Common myeloid progenitor, CD34-positive (primary cell): ENCODE results near the gene GIGYF2.
A peak's percentile ranks its signal among the peaks of the same experiment; 100 is the strongest.

Source experiments
- CTCF ChIA-PET: fragments of 350-600 bp; sonication (Branson Sonifier 250); formaldehyde crosslinking; loops from one replicate; lab custom pipeline; 2021; ENCODE audit warnings: antibody characterized with exemption; lab: Charles Lee
- POLR2A ChIA-PET: fragments of 350-600 bp; sonication (Branson Sonifier 250); formaldehyde crosslinking; loops from one replicate; lab custom pipeline; 2021; ENCODE audit warnings: antibody characterized with exemption; lab: Charles Lee
- DNase-seq, 3 donors: peaks; one replicate each; pipeline versions ENCODE4 v3.0.0 to v3.0.0-alpha.2; 2013
- H3K27ac ChIP-seq, 2 experiments: 1 replicate in 1 of 2; 2 replicates in 1 of 2; pipeline ENCODE4 v1.7.0; 2013; ENCODE audit warnings: inconsistent platforms in 2 of 2, low read length in 2 of 2, mild to moderate bottlenecking in 2 of 2, low read depth in 1 of 2, moderate library complexity in 1 of 2; ENCODE audit not compliant: severe bottlenecking in 2 of 2, insufficient read depth in 1 of 2, poor library complexity in 1 of 2
- H3K27me3 ChIP-seq, 5 experiments: replicated peaks in 2 of 5; 1 replicate in 3 of 5; 2 replicates in 2 of 5; pipeline versions ENCODE4 v1.6.1 to v1.7.0; 2013; ENCODE audit warnings: low read length in 4 of 5, mild to moderate bottlenecking in 2 of 5, moderate library complexity in 2 of 5, inconsistent platforms in 1 of 5; ENCODE audit not compliant: insufficient read depth in 5 of 5, control insufficient read depth in 4 of 5
- H3K36me3 ChIP-seq, 4 experiments: 1 replicate in 2 of 4; 2 replicates in 2 of 4; pipeline versions ENCODE4 v1.6.1 to v1.7.0; 2013; ENCODE audit warnings: low read length in 3 of 4, control low read depth in 1 of 4, mild to moderate bottlenecking in 1 of 4; ENCODE audit not compliant: control insufficient read depth in 4 of 4, insufficient read depth in 4 of 4
- H3K4me1 ChIP-seq, 4 experiments: 1 replicate in 3 of 4; 2 replicates in 1 of 4; pipeline versions ENCODE4 v1.6.1 to v1.7.1; 2013; ENCODE audit warnings: low read length in 3 of 4, mild to moderate bottlenecking in 3 of 4, control low read depth in 1 of 4, inconsistent platforms in 1 of 4, moderate library complexity in 1 of 4; ENCODE audit not compliant: control insufficient read depth in 4 of 4, insufficient read depth in 4 of 4; ENCODE audit errors: control extremely low read depth in 1 of 4
- H3K4me3 ChIP-seq, 7 experiments: 1 replicate in 4 of 7; 2 replicates in 3 of 7; pipeline versions ENCODE4 v1.5.1 to v1.7.0; 2013; ENCODE audit warnings: mild to moderate bottlenecking in 7 of 7, low read length in 6 of 7, moderate library complexity in 6 of 7, inconsistent platforms in 2 of 7, low read depth in 2 of 7, control low read depth in 1 of 7; ENCODE audit not compliant: insufficient read depth in 4 of 7, control insufficient read depth in 1 of 7; ENCODE audit errors: extremely low read depth in 1 of 7
- H3K9me3 ChIP-seq, 5 experiments: 1 replicate in 4 of 5; 2 replicates in 1 of 5; pipeline versions ENCODE4 v1.6.1 to v1.7.1; 2013; ENCODE audit warnings: low read length in 4 of 5, mild to moderate bottlenecking in 2 of 5, inconsistent platforms in 1 of 5, low read depth in 1 of 5, moderate library complexity in 1 of 5; ENCODE audit not compliant: control insufficient read depth in 4 of 5, insufficient read depth in 2 of 5; ENCODE audit errors: control extremely low read depth in 1 of 5
- WGBS: methylation state at CpG from one replicate; pipeline ENCODE4 v1.1.5; 2013; ENCODE audit not compliant: insufficient coverage; 5-methylcytosine and 5-hydroxymethylcytosine counted together

The GIGYF2 gene

GRCh38 chr2:232888839-232889529, 191.9 kb downstream of the GIGYF2 start:
- Histone ChIP-seq H3K27ac (no peak overlapping the region), H3K36me3 (no peaks in the 10 kb centered on the region), H3K4me3 (no peak overlapping the region), H3K9me3 (no peaks in the 10 kb centered on the region), H3K4me1 (peaks cover 0 to 8% (median 3%) of the 10 kb centered on the region in 4 experiments), H3K27me3 (peaks cover 0 to 2% (median 0%) of the 10 kb centered on the region in 5 experiments)
- no peak for DNase-seq
- CTCF ChIA-PET = no interaction called here
- POLR2A ChIA-PET = no interaction called here
- WGBS = 86% methylated on average over 12 of the region's 14 CpGs

DNA sequence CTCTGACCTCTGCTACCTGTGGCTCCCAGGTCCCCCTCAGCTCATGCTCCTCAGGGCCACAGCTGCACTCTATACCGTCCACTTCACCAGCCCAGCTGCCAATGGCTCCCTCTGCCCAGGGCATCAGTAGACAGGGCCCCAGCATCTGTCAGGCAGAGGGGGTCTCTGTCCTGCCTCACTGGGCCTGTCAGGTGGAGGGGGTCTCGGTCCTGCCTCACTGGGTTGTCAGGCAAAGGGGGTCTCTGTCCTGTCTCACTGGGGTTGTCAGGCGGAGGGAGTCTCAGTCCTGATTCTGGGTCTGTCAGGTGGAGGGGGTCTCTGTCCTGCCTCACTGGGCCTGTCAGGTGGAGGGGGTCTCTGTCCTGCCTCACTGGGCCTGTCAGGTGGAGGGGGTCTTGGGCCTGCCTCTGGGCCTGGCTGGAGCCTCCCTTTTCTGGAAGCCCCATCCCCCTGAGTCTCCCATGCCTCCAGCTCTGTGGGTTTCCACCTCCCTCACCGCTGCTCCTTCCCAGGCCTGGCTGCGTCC, 192.8 kb downstream of the GIGYF2 start:
- no peak overlapping the region for H3K27ac ChIP-seq
- ChIA-PET CTCF (no interaction called here), POLR2A (no interaction called here)
- 95% methylated on average over 3 of the region's 5 CpGs for WGBS
- no peak overlapping the region for H3K4me3 ChIP-seq
- H3K4me1 ChIP-seq = peaks cover 0 to 8% (median 3%) of the 10 kb centered on the region in 4 experiments
- H3K9me3 ChIP-seq = no peaks in the 10 kb centered on the region
- H3K27me3 ChIP-seq = peaks cover 0 to 2% (median 0%) of the 10 kb centered on the region in 5 experiments
- DNase-seq = no peak
- no peaks in the 10 kb centered on the region for H3K36me3 ChIP-seq

GRCh38 chr2:232890536-232890895, 193.4 kb downstream of the GIGYF2 start:
- 85% methylated on average over 11 of the region's 11 CpGs for WGBS
- Histone ChIP-seq H3K4me3 (no peak overlapping the region), H3K9me3 (no peaks in the 10 kb centered on the region), H3K27ac (no peak overlapping the region), H3K4me1 (peaks cover 0 to 8% (median 3%) of the 10 kb centered on the region in 4 experiments), H3K36me3 (no peaks in the 10 kb centered on the region), H3K27me3 (peaks cover 0 to 2% (median 0%) of the 10 kb centered on the region in 5 experiments)
- DNase-seq = no peak
- ChIA-PET POLR2A (no interaction called here), CTCF (no interaction called here)

GRCh38 chr2:232890896-232891601, 193.9 kb downstream of the GIGYF2 start:
- no peaks in the 10 kb centered on the region for H3K9me3 ChIP-seq
- peaks cover 0 to 2% (median 0%) of the 10 kb centered on the region in 5 experiments for H3K27me3 ChIP-seq
- CTCF ChIA-PET = no interaction called here
- peak overlapping the region in 2 of 7 experiments; percentile 32 to 43 for H3K4me3 ChIP-seq
- H3K4me1 ChIP-seq = peaks cover 0 to 8% (median 3%) of the 10 kb centered on the region in 4 experiments
- no peak overlapping the region for H3K27ac ChIP-seq
- no peaks in the 10 kb centered on the region for H3K36me3 ChIP-seq
- POLR2A ChIA-PET = no interaction called here
- WGBS = 26% methylated on average over 18 of the region's 23 CpGs
- DNase-seq = no peak

- H3K4me3 ChIP-seq = no peak overlapping the region
- no peaks in the 10 kb centered on the region for H3K9me3 ChIP-seq
- no peak overlapping the region for H3K27ac ChIP-seq
- 90% methylated on average over 10 of the region's 11 CpGs for WGBS
- H3K4me1 ChIP-seq = peaks cover 0 to 8% (median 3%) of the 10 kb centered on the region in 4 experiments
- peaks cover 0 to 2% (median 0%) of the 10 kb centered on the region in 5 experiments for H3K27me3 ChIP-seq
- no peak for DNase-seq
- no peaks in the 10 kb centered on the region for H3K36me3 ChIP-seq
- CTCF ChIA-PET = no interaction called here
- POLR2A ChIA-PET = no interaction called here
These were observed 194.5 kb downstream of the GIGYF2 start for GRCh38 chr2:232891621-232892071.

DNA sequence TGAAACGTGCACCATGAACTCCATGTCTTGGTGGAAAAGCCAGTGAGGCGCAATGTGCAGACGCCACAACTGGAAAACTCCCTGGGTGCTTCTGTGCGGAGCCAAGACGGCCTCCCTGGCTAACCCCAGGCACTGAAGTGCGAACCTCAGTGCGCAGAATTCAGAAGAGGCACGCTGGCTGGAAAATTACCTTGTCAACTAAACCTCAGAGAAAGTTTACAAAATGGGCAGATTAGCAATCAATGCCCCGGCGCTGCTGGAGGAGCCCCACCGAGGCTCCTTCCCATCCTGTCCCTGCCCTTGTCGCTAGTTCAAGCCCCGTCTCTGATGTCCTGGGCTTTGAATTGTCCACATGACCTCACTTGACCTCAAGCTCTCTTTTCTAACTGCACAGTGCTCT, 195.1 kb downstream of the GIGYF2 start:
- 96% methylated on average over 13 of the region's 13 CpGs for WGBS
- CTCF ChIA-PET = no interaction called here

DNA sequence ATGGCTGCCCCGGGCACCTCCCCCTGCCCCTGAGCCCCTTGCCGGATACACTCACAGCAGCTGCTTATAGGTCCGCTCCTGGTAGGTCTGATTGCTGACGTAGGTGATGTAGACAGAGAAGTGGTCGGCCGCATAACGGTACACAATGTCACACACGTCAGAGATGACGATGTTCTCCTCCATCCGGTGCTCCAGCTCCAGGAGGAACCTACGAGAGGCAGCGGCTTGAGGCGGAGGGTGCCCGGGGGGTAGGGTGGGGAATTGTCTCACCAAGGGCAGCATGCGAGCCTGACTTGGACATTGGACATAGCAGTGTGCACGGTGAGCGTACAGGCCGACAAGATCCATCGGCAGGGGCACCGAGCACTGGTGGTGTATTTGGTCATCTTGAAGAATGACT, 195.7 kb downstream of the GIGYF2 start:
- CTCF ChIA-PET = no interaction called here
- 95% methylated on average over 20 of the region's 20 CpGs for WGBS

More for the DNA sequence above, 195.1 kb downstream of the GIGYF2 start:
- no peak overlapping the region for H3K27ac ChIP-seq
- peaks cover 0 to 2% (median 0%) of the 10 kb centered on the region in 5 experiments for H3K27me3 ChIP-seq
- POLR2A ChIA-PET = no interaction called here
- no peaks in the 10 kb centered on the region for H3K9me3 ChIP-seq
- H3K36me3 ChIP-seq = no peaks in the 10 kb centered on the region
- no peak overlapping the region for H3K4me3 ChIP-seq
- H3K4me1 ChIP-seq = peaks cover 0 to 8% (median 3%) of the 10 kb centered on the region in 4 experiments
- no peak for DNase-seq

More for the DNA sequence above, 195.7 kb downstream of the GIGYF2 start:
- Histone ChIP-seq H3K4me1 (peaks cover 0 to 8% (median 3%) of the 10 kb centered on the region in 4 experiments), H3K27me3 (peaks cover 0 to 2% (median 0%) of the 10 kb centered on the region in 5 experiments), H3K4me3 (no peak overlapping the region), H3K9me3 (no peaks in the 10 kb centered on the region), H3K27ac (no peak overlapping the region), H3K36me3 (no peaks in the 10 kb centered on the region)
- no peak for DNase-seq
- POLR2A ChIA-PET = no interaction called here
